Activated CD4-positive, alpha-beta T cell treated with anti-CD3 and anti-CD28 coated beads, Interleukin-2, amount 10 ng/mL, durations not matched to agents 7 days and 5 days (primary cell): ENCODE results near the gene GPT2. TPM values are rescaled to one million over a fixed set of nuclear protein-coding genes. Genes with fewer than 3 reads are reported as not detected.

ENCODE experiments used
- CTCF ChIA-PET: fragments of 350-600 bp; sonication (Branson Sonifier 250); formaldehyde crosslinking; loops from one replicate; lab custom pipeline; 2021; ENCODE audit warnings: antibody characterized with exemption; lab: Charles Lee
- POLR2A ChIA-PET: fragments of 350-600 bp; sonication (Branson Sonifier 250); formaldehyde crosslinking; loops from one replicate; lab custom pipeline; 2021; ENCODE audit warnings: antibody characterized with exemption; lab: Charles Lee
- DNase-seq: peaks from one replicate; pipeline ENCODE4 v3.0.0-alpha.2; 2020
- H3K27ac Mint-ChIP-seq: one replicate; pipeline ENCODE4 v1.8.0; 2021; ENCODE audit warnings: mild to moderate bottlenecking, moderate library complexity, mixed read lengths
- H3K27me3 Mint-ChIP-seq: one replicate; pipeline ENCODE4 v1.8.0; 2021; ENCODE audit warnings: mixed read lengths
- H3K36me3 Mint-ChIP-seq: one replicate; pipeline ENCODE4 v1.8.0; 2021; ENCODE audit warnings: low read depth, mixed read lengths
- H3K4me1 Mint-ChIP-seq: one replicate; pipeline ENCODE4 v1.8.0; 2021; ENCODE audit warnings: mixed read lengths
- H3K4me3 Mint-ChIP-seq: one replicate; pipeline ENCODE4 v1.8.0; 2021; ENCODE audit warnings: mild to moderate bottlenecking, moderate library complexity, mixed read lengths
- H3K9me3 Mint-ChIP-seq: one replicate; pipeline ENCODE4 v1.8.0; 2021; ENCODE audit warnings: mixed read lengths
- total RNA-seq, 2 experiments: library from RNA; stranded (reverse); gene quantifications; one replicate each; pipeline ENCODE4 v1.2.3, GENCODE V29; 2021

The GPT2 gene
- total RNA-seq, 2 experiments from 2014 or later = 3.9 to 4.0 TPM

- H3K27me3 Mint-ChIP-seq = no peaks in the 10 kb centered on the region
- H3K36me3 Mint-ChIP-seq = no peaks in the 10 kb centered on the region
- POLR2A ChIA-PET = no interaction called here
- H3K27ac Mint-ChIP-seq = no peak overlapping the region
- CTCF ChIA-PET = interaction anchor here (1.1 kb wide), 1 partner anchor 38 kb away, joined by 3 read pairs; no protein-coding TSS in a partner anchor
- peaks cover 2% of the 10 kb centered on the region for H3K4me1 Mint-ChIP-seq
- no peaks in the 10 kb centered on the region for H3K9me3 Mint-ChIP-seq
- no peak overlapping the region for H3K4me3 Mint-ChIP-seq
- DNase-seq = no peak
These were observed 7.7 kb downstream of the GPT2 start for GRCh38 chr16:46891910-46892309.

- POLR2A ChIA-PET = no interaction called here
- Mint-ChIP-seq H3K9me3 (no peaks in the 10 kb centered on the region), H3K4me3 (no peak overlapping the region), H3K4me1 (peaks cover 2% of the 10 kb centered on the region), H3K27ac (no peak overlapping the region), H3K27me3 (no peaks in the 10 kb centered on the region), H3K36me3 (no peaks in the 10 kb centered on the region)
- no peak for DNase-seq
- CTCF ChIA-PET = no interaction called here
These were observed 10.0 kb downstream of the GPT2 start for GRCh38 chr16:46894036-46894672.

GRCh38 chr16:46895399-46896313 lies 11.5 kb downstream of the GPT2 start:
- Mint-ChIP-seq H3K9me3 (no peaks in the 10 kb centered on the region), H3K27me3 (no peaks in the 10 kb centered on the region), H3K4me3 (no peak overlapping the region), H3K27ac (no peak overlapping the region), H3K36me3 (no peaks in the 10 kb centered on the region), H3K4me1 (peaks cover 2% of the 10 kb centered on the region)
- no peak for DNase-seq
- POLR2A ChIA-PET = no interaction called here
- CTCF ChIA-PET = interaction anchor here (1.3 to 1.7 kb wide), 2 partner anchors 12 to 41 kb away, joined by 4 to 6 read pairs; no protein-coding TSS in a partner anchor

GRCh38 chr16:46896314-46896968 lies 12.3 kb downstream of the GPT2 start:
- Mint-ChIP-seq H3K4me1 (peaks cover 2% of the 10 kb centered on the region), H3K27me3 (no peaks in the 10 kb centered on the region), H3K27ac (no peak overlapping the region), H3K4me3 (no peak overlapping the region), H3K36me3 (no peaks in the 10 kb centered on the region), H3K9me3 (no peaks in the 10 kb centered on the region)
- no peak for DNase-seq
- CTCF ChIA-PET = interaction anchor here (1.7 kb wide), 1 partner anchor 42 kb away, joined by 6 read pairs; no protein-coding TSS in a partner anchor
- POLR2A ChIA-PET = no interaction called here

- Mint-ChIP-seq H3K4me1 (no peaks in the 10 kb centered on the region), H3K27ac (no peak overlapping the region), H3K9me3 (no peaks in the 10 kb centered on the region), H3K4me3 (no peak overlapping the region), H3K27me3 (no peaks in the 10 kb centered on the region), H3K36me3 (no peaks in the 10 kb centered on the region)
- POLR2A ChIA-PET = no interaction called here
- CTCF ChIA-PET = no interaction called here
- no peak for DNase-seq
These were observed 13.3 kb downstream of the GPT2 start for GRCh38 chr16:46897471-46897870.

- H3K27ac Mint-ChIP-seq = no peak overlapping the region
- no peak for DNase-seq
These were observed 13.8 kb downstream of the GPT2 start for GRCh38 chr16:46898006-46898405.

GRCh38 chr16:46899443-46900143 lies 15.4 kb downstream of the GPT2 start:
- DNase-seq = no peak
- Mint-ChIP-seq H3K9me3 (no peaks in the 10 kb centered on the region), H3K27ac (no peak overlapping the region), H3K4me3 (no peak overlapping the region), H3K27me3 (no peaks in the 10 kb centered on the region), H3K36me3 (no peaks in the 10 kb centered on the region), H3K4me1 (no peaks in the 10 kb centered on the region)
- POLR2A ChIA-PET = no interaction called here
- CTCF ChIA-PET = interaction anchor here (0.5 to 1.5 kb wide), 9 partner anchors 9 to 226 kb away, joined by 3 to 5 read pairs (median 3); no protein-coding TSS in a partner anchor

More at GRCh38 chr16:46898006-46898405, 13.8 kb downstream of the GPT2 start:
- ChIA-PET CTCF (no interaction called here), POLR2A (no interaction called here)
- no peaks in the 10 kb centered on the region for H3K9me3 Mint-ChIP-seq
- no peak overlapping the region for H3K4me3 Mint-ChIP-seq
- H3K36me3 Mint-ChIP-seq = no peaks in the 10 kb centered on the region
- no peaks in the 10 kb centered on the region for H3K4me1 Mint-ChIP-seq
- no peaks in the 10 kb centered on the region for H3K27me3 Mint-ChIP-seq

- CTCF ChIA-PET = interaction anchor here (0.6 to 1.5 kb wide), 7 partner anchors 8 to 227 kb away, joined by 3 to 5 read pairs (median 3); no protein-coding TSS in a partner anchor
- Mint-ChIP-seq H3K4me1 (no peaks in the 10 kb centered on the region), H3K36me3 (no peaks in the 10 kb centered on the region), H3K4me3 (no peak overlapping the region), H3K9me3 (no peaks in the 10 kb centered on the region), H3K27ac (no peak overlapping the region), H3K27me3 (no peaks in the 10 kb centered on the region)
- DNase-seq = no peak
- POLR2A ChIA-PET = no interaction called here
These were observed 16.5 kb downstream of the GPT2 start for GRCh38 chr16:46900455-46901235.

GRCh38 chr16:46901709-46902108 lies 17.5 kb downstream of the GPT2 start:
- Mint-ChIP-seq H3K4me3 (no peak overlapping the region), H3K27me3 (no peaks in the 10 kb centered on the region), H3K36me3 (no peaks in the 10 kb centered on the region), H3K9me3 (no peaks in the 10 kb centered on the region), H3K27ac (no peak overlapping the region), H3K4me1 (no peaks in the 10 kb centered on the region)
- POLR2A ChIA-PET = no interaction called here
- CTCF ChIA-PET = no interaction called here
- DNase-seq = no peak

GRCh38 chr16:46903255-46903905 lies 19.2 kb downstream of the GPT2 start:
- H3K4me3 Mint-ChIP-seq = no peak overlapping the region
- ChIA-PET POLR2A (no interaction called here), CTCF (interaction anchor here (1.0 to 1.2 kb wide), 2 partner anchors 9 to 49 kb away, joined by 3 read pairs; no protein-coding TSS in a partner anchor)
- no peak overlapping the region for H3K27ac Mint-ChIP-seq
- no peak for DNase-seq
- H3K4me1 Mint-ChIP-seq = peaks cover 4% of the 10 kb centered on the region
- no peaks in the 10 kb centered on the region for H3K36me3 Mint-ChIP-seq
- no peaks in the 10 kb centered on the region for H3K27me3 Mint-ChIP-seq
- no peaks in the 10 kb centered on the region for H3K9me3 Mint-ChIP-seq

- H3K36me3 Mint-ChIP-seq = no peaks in the 10 kb centered on the region
- CTCF ChIA-PET = interaction anchor here (1.0 to 1.5 kb wide), 3 partner anchors 43 to 59 kb away, joined by 3 to 5 read pairs (median 3); no protein-coding TSS in a partner anchor
- POLR2A ChIA-PET = no interaction called here
- H3K9me3 Mint-ChIP-seq = no peaks in the 10 kb centered on the region
- no peak overlapping the region for H3K27ac Mint-ChIP-seq
- H3K27me3 Mint-ChIP-seq = no peaks in the 10 kb centered on the region
- DNase-seq = no peak
- no peak overlapping the region for H3K4me3 Mint-ChIP-seq
- H3K4me1 Mint-ChIP-seq = peaks cover 9% of the 10 kb centered on the region
These were observed 20.3 kb downstream of the GPT2 start for GRCh38 chr16:46904471-46904870.
